Stimulated activated CD8-positive, alpha-beta memory T cell treated with anti-CD3 and anti-CD28 coated beads, Interleukin-2, amount 100 ng/mL, for 48 hours (primary cell): Measurements from ENCODE around the gene RNF141.

Source experiments
- DNase-seq, 2 donors: peaks; one replicate each; pipeline ENCODE4 v3.0.0-alpha.2; 2020; ENCODE audit warnings: low read depth in 2 of 2

Gene RNF141

DNA sequence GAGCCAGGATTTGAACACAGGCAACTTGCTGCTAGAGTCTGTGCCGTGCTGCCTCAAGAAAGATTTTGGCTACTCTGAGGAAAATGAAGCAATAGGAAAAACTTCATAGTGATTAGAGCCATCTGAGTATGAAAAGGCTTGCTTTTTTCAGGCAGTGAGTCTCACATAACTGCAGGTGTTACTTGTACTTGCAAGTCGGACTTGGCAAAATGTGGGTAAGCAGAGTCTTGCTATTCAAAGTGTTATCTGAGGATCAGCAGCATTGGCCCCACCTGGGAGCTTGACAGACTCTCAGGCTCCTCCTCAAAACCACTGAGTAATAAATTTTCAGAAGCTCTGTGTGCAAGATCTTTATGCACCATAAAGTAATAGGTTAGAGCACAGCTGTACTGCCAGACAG lies 18.1 kb downstream of the RNF141 start:
- no peak for DNase-seq

- no peak for DNase-seq
Measured at GRCh38 chr11:10522276-10522675, 18.7 kb downstream of the RNF141 start.

GRCh38 chr11:10520562-10520961 lies 20.4 kb downstream of the RNF141 start:
- no peak for DNase-seq

DNA sequence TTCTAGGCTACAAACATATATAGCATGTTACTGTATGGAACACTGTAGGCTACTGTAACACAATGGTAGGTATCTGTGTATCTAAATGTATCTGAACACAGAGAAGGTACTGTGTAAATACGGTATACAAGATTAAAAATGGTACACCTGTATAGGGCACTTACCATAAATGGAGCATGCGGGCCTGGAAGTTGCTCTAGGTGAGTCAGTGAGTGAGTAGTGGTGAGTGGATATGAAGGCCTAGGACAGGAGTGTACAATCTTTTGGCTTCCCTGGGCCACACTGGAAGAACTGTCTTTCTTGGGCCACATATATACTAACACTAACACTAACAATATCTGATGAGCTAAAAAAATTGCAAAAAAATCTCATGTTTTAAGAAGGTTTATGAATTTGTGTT lies 21.4 kb downstream of the RNF141 start:
- no peak for DNase-seq

DNA sequence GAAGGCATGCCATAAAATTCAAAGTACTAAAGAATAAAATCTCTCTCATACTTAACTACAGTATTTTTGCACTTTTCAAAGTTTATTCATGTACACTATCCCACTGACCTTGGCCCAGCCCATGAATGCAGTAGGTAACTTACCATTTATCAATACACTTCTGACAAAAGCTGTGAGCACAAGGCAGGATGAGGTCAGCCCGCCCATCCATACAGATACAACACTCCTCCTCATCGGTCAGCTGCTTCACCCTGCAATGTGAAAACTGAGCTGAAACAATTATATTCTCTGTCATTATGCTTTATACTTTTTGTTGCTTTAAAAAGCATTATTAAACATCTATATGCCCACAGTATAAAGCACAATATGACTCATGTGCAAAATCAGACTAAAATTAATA lies 22.1 kb downstream of the RNF141 start:
- DNase-seq, result no peak

DNA sequence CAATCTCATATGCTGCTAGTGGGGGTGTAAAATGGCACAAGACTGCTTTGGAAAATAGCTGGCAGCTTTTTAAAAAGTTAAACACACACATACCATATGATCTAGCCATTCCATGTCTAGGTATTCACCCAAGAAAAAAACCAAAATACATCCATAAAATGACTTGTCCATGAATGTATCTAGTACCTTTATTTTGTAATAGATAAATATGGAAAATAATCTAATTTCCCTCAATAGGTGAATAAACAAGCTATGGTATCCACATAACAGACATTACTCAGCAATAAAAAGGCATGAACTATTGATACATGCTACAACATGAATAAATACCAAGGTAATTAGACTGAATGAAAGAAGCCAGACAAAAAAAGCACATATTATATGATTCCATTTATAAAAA lies 22.9 kb downstream of the RNF141 start:
- no peak for DNase-seq

DNA sequence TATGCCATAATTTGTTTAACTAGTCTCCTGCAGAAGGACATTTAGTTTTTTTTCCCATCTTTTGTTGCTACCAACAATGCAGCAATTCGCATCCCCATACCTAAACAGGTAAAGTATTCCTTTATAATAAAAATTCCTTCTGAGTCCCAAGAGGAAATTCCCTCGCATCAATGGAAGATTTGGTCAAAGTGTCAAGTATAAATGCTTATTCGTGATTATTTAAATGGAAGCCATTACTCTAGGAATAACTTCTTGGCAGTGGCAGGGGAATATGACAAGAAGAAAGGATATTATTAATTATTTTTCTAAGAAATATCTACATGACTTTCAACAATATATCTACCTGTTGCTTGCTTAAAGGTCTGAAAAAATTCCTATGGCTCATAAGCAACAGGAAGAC lies 25.6 kb downstream of the RNF141 start:
- no peak for DNase-seq

DNA sequence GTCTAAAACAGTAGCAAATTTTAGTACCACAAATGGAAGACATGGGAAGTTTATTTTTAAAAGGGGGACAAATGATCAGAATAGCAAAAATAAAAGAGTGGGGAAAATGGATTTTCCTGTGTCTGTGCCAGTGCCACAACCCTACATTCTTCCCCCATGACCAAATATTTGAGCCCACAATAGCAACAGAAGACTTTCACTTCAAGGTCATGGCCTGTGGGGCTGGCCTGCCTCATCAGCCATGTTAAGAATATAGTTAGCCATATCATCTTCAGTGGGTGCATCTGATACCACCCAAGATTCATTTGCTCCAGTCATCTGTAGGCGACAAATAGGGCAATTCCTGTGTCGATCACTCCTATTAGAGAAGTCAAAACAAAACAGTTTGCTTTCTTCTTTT lies 26.3 kb downstream of the RNF141 start:
- no peak for DNase-seq

- DNase-seq, result no peak
Measured at GRCh38 chr11:10514202-10514601, 26.8 kb downstream of the RNF141 start.

- no peak for DNase-seq
Measured at GRCh38 chr11:10511181-10511621, 29.8 kb downstream of the RNF141 start.

- no peak for DNase-seq
Measured at GRCh38 chr11:10506008-10506370, 35.0 kb downstream of the RNF141 start.

GRCh38 chr11:10505278-10506007 lies 35.5 kb downstream of the RNF141 start:
- DNase-seq, result no peak

DNA sequence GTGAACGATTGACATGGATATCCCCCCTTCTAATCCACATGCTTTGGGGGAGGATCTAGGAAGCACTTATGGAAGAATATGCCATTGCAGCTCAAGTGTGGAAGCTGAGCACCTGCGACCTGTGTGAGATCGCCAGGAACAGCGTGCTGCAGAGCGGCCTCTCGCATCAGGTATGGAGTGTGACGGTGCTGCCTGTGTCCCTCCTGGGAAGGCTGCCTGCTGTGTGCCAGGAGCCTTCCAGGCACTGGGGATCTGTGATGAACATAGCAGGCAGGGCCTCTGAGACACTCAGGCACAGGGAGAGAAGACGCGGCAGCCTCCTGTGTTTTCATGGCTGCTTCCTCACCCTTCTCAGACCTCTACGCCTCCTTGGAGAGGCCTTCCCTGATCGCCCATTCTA lies 36.5 kb downstream of the RNF141 start:
- no peak for DNase-seq

GRCh38 chr11:10503777-10504480 lies 37.1 kb downstream of the RNF141 start:
- no peak for DNase-seq

DNA sequence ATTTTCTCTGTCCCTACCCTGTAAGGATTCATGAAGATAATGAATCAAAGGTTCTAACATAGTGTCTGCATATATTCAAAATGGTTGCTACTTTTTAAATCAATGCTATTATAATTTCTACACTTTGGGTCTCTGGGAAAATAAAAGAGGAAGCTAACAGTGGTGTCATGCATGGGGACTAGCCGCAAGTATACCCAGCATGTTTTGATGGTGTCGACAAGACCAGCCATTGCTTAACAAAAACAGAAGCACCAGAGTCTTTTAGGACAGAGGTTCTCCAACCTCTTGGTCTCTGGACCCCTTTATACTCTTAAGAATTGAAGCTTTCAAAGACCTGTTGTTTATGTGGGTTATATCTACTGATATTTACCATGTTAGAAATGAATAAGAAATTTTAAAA lies 37.8 kb downstream of the RNF141 start:
- DNase-seq, result no peak

DNA sequence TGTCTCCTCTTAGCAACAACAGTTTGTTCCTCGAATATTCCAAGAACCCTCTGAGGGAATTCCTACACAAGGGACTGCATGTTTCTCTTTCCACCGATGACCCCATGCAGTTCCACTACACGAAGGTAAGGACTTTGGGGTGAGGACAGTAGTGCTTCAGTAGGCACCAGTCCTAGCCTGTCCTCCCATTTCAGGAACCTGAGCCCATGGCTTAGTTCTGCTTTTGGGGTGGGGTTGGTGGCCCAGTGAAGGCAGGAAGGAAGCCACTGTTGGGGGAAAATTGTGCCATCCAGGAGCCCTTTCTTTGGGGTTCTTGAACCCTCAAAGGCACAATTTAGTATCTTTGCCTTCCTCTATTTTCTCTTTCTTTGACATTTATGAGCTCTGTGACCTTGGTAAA lies 38.2 kb downstream of the RNF141 start:
- no peak for DNase-seq

GRCh38 chr11:10502065-10502680 lies 38.8 kb downstream of the RNF141 start:
- no peak for DNase-seq

DNA sequence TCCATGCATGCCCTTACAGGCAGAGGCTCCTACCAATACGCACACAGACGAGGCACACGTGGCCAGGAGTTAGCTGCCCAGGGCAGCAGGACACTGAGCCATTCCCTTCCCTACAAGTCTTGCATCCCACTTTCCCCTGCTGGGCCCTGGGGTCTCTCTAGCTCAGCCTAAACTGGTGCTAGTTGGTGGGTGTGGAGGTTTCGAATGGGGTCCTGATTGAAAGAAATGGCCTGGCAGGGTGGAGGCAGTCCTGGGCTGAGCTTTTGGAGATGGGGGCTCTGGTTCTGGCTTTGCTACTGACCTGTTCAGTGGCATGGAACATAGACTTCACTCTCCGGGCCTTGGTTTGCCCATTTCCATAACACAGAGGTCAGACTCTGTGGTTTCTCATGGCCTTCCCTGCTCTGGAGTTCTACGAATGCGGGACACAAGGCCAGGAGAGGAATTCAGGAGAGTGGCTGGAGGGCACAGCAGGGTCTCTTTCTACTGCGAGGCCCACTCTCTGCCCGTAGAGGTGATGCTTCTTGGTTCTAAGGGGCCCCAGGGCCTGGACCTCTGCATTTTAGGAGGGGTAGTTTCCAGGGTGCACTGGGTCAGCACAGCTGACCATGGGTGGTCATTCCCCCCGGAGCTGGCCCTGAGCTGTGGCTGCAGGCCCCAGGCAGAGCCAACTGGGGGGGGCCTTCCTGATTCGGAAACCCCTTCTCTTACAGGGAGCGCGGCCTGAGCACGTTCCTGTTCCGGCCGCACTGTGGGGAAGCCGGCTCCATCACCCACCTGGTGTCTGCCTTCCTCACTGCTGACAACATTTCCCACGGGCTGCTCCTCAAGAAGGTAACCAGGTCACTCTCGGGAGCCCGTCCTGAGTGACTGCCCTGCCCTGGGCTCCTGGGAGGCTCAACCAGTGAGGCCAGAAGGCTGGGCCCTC lies 40.0 kb downstream of the RNF141 start:
- DNase-seq, result no peak

DNA sequence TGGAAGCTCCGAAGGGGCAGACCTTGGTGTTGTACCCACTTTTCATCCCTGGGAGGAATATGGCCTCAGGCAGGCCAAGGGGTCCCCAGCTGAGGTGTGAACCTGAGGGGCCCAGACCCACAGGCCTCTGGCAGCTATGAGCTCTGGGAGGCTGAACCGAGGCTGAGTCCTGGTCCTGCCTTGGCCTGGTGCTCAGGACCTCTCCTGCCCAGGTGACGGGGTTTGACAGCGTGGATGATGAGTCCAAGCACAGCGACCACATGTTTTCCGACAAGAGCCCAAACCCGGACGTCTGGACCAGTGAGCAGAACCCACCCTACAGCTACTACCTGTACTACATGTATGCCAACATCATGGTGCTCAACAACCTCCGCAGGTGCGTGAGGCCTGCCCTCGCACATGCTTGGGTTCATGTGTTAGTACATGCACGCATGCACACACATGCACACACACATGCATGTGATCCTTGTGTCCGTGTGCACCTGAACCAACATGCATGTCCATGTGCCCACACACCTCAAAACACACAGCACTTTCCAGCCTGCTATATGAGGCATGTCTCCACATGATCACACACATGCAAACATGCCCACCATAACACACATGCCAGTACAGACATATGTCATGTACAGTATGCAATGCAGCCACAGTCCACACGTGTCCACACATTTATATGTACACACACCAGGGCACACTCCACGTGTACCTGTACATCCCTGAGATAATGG lies 40.9 kb downstream of the RNF141 start:
- DNase-seq, result no peak

- no peak for DNase-seq
Measured at GRCh38 chr11:10499452-10499851, 41.5 kb downstream of the RNF141 start.
